Stimulated activated CD4-positive, alpha-beta T cell treated with anti-CD3 and anti-CD28 coated beads, Interleukin-15, amount 100 ng/mL, for 1 hour (primary cell): ENCODE results near the gene NF1.
A peak's percentile ranks its signal among the peaks of the same experiment; 100 is the strongest.
"Not testable (repeated sequence)": the region's sequence is repeated elsewhere in the genome, so short reads cannot be mapped to it uniquely, and the experiment has no call there.

Experiments
- DNase-seq, 2 donors: peaks; one replicate each; pipeline ENCODE4 v3.0.0-alpha.2; 2020; ENCODE audit warnings: low read depth in 1 of 2, low spot score in 1 of 2

The NF1 gene, protein sequence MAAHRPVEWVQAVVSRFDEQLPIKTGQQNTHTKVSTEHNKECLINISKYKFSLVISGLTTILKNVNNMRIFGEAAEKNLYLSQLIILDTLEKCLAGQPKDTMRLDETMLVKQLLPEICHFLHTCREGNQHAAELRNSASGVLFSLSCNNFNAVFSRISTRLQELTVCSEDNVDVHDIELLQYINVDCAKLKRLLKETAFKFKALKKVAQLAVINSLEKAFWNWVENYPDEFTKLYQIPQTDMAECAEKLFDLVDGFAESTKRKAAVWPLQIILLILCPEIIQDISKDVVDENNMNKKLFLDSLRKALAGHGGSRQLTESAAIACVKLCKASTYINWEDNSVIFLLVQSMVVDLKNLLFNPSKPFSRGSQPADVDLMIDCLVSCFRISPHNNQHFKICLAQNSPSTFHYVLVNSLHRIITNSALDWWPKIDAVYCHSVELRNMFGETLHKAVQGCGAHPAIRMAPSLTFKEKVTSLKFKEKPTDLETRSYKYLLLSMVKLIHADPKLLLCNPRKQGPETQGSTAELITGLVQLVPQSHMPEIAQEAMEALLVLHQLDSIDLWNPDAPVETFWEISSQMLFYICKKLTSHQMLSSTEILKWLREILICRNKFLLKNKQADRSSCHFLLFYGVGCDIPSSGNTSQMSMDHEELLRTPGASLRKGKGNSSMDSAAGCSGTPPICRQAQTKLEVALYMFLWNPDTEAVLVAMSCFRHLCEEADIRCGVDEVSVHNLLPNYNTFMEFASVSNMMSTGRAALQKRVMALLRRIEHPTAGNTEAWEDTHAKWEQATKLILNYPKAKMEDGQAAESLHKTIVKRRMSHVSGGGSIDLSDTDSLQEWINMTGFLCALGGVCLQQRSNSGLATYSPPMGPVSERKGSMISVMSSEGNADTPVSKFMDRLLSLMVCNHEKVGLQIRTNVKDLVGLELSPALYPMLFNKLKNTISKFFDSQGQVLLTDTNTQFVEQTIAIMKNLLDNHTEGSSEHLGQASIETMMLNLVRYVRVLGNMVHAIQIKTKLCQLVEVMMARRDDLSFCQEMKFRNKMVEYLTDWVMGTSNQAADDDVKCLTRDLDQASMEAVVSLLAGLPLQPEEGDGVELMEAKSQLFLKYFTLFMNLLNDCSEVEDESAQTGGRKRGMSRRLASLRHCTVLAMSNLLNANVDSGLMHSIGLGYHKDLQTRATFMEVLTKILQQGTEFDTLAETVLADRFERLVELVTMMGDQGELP (N-terminal part only)

DNA sequence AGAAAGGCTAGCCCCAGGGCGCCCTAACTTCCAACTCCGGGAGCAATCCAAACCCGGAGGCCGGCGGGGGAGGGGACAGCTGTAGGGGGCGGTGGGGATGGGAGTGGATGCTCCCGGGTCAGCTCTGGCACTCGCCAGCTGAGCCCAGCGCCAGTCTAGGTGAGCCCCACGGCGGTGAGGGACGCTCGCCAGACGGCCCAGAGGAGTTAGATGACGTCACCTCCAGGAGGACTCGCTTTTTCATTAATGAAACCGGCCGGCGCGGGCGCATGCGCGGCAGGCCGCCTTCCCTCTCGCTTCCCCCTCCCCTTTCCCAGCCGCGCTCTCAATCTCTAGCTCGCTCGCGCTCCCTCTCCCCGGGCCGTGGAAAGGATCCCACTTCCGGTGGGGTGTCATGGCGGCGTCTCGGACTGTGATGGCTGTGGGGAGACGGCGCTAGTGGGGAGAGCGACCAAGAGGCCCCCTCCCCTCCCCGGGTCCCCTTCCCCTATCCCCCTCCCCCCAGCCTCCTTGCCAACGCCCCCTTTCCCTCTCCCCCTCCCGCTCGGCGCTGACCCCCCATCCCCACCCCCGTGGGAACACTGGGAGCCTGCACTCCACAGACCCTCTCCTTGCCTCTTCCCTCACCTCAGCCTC, at the start of gene NF1:
Gene NF1, plus strand, starts transcription at position 378 of the 636 bp plus-strand sequence. CDS start 333 bp downstream, outside the sequence.
- DNase-seq = peak; percentile 74 to 78

DNA sequence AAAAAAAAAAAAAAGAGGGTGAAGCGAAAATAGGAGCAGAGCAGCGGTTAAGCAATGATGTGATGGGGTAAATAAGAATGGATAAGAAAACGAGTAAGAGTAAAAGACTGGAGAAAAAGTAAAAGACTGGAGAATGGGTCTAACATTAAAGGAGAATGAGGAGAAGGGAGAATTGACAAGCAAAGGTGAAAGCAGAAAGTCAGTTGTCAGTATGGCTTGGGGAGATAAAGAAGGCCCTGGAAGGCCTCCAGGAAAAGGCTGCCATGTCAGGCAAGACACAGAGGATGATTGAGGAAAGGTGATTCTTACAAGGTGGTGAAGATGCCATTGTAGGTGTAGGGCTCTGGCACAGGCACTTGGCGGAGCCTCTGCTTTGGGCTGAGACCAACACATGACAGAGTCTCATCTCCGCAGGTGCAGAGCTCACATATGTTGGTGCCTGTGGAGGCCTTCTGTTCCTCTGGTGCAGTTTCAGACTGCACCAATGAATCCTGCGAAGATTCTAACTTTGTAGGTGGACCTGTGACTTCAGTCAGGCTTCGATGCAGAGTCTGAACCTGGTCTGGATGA, 47.8 kb upstream of the NF1 start:
- not testable (repeated sequence) for DNase-seq

DNA sequence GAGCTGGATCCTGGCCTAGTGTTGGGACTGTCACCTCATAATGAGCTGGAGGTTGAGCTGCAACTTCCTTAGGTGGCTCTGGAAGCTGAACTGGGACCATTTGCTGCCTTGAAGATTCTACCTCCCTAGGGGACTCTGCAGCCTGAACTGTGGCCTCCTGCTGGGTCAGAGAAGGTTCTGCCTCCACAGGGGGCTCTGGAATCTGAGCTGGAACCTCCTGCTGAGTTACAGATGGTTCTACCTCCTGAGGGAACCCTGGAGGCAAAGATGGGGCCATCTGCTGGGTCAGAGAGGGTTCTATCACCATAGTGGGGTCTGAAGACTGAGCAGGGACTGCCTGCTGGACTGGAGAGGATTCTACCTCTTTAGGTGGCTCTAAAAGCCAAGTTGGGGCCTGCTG, 46.6 kb upstream of the NF1 start:
- no peak for DNase-seq

DNA sequence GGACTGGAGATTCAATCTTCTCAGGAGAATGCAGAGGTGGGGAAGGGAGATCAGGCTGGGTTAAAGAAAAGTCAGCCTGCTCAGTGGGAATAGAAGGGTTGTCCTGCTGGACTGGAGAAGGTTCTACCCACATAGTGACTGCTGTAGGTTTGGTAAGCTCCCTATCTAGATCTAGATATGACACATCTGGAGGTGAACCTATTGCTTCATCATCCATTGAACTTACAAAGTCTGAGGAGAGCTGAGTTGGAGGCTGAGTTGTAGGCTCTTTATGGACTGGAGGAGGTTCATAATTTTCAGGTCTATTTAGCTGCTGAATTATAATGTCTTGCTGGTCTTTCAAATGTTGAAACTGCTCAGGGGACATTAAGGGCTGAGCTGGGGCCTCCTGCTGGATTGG, 46.0 kb upstream of the NF1 start:
- no peak for DNase-seq

DNA sequence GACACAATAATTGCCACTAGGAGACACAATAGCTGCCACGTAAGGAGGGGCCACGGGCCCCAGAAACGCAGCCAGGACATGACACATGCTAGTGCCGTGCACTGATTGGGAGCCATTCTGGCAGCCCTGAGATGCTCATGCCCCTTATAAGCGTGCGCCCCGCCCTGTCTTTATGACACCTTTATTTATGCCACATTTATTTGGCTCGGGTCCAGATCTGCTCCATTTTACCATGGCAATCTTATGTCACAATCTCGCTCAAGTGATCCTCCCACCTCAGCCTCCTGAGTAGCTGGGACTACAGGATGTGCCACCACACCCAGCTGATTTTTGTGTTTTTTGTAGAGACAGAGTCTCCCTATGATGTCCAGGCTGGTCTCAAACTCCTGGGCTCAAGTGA, 43.8 kb upstream of the NF1 start:
- no peak for DNase-seq

DNA sequence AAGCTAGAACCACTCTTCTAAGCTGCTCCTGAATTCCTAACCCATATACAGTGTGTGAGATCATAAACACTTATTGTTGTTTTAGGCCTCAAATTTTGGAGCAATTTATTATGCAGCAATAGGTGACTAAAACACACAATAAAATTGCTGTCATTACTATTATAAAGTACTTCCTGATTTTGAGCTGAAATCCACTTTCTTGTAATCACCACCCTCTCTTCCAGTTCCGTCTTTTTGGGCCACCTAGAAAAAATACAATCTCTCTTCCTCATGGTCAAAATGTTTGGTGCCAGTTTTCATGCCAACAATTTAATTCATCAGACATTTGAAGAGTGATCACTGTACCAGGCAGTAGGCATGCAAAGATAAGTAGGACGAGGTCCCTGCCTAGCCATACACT, 43.3 kb upstream of the NF1 start:
- no peak for DNase-seq

DNA sequence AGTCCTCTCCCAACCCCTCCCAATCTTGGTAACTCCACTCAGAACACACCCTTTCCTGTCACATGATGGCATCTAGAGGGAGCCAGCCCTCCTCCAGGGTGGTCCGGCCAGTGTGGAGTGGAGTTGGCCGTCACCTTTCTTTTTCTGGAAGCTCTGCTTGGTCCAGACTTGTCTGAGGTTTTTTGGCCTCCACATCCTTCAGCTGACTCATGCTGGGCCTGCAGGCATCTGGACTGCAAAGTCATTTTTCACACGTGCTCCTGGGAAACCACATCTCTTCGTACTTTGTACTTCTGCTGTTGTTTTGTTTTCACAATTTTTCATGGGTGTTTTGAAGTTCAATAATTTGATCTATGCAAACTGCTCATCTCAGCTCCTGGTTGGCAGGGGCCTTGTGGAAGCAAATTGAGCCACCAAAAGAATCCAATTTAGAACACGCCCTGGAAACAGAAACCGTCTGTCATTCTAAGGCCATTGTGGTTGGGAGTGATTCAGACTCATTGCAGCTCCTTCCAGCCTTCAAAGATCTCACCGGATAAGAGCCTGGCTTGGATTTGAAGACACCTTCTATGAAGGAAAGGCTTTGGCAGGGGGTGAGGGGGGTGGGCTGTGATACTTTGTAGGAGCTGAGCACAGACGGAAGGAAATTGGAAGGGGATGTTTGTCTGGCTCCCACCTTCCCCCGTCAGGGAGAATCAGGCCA, 42.4 kb upstream of the NF1 start:
- no peak for DNase-seq

DNA sequence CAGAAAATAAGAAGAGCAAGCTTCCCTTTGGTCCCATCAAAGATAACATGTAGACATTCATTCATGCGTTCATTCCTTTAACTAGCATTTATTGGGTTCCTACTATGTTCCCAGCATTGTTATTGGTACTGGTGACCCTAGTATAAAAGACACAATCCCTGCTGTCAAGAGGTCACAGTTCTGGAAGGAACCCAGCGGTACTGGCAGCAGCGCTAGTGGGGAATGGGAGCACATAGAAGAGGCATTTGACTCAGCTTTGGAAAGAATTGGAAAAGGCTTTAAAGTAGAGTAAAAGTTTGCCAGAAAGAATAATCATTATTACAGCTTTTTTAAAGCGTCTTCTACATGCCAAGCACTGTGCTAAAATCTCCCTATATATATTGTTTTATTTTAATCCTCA, 41.7 kb upstream of the NF1 start:
- DNase-seq = no peak

DNA sequence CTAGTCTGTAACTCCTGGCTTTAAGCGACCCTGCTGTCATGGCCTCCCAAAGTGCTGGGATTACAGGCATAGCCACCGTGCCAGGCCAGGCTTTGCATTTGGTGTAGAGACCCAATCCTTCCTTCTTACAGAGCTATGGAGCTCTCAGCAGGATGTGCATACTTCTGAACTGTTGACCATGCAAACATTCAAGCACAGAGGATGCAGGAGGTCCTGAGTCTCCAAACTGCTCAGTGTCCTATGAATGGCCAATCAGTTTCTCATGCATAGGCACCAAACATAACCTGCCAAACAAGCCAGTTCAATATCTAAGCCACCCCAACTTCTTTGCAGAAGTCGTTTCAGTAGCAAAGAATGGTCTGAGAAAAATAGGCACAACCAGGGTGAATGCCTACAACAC, 40.0 kb upstream of the NF1 start:
- DNase-seq = no peak

DNA sequence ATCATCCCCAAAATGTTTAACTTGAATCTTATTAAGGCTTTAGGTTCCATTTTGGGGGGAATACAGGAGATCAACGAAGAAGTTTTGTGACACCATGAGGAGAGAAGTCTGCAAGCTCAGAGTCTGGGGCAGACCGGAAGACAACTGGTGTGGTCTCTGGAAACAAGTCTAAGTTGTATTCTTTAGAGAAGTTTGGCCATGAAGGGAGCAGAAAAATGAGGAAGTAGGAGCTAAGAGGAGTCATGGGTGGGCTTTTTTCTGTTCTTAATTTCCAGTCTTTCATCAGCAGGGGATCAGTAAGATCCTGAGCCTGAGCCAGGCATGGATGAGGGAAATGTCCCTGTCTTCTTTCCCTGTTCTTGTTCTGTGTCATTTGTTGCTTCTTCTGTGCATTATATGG, 35.8 kb upstream of the NF1 start:
- no peak for DNase-seq

DNA sequence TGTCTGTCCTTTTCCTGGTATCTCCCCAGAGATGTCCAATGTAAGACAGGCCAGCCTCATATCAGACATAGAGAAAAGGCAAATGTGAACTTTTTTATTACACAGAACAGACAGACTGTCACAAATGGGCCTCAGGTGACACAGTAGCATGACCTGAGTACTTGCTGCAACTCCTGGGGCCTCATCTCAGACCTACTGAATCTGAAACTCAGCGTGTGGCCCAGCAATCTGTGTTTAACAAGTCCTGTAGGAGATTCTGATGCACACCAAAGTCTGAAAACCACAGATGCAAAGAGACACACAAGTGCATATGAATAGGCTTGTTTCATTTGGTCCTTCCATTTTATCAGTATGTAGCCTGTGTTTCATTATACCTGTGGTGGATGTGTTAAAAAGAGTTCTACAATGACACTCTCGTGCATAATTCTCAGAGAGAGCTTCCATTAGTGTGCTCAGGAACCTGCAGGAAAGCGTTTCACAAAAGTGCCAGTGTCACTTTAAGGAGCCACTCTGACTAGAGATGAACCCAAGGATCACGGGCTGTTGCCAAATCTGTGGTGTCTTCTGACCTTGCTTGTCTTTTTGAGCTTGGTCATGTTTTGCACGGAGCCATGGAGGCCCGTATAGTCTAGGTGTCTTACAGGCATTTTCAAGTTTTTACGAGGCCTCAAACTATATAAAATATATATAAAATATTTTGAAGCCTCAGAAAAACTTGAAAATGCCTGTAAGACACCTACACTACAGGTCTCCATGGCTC, 33.8 kb upstream of the NF1 start:
- DNase-seq = no peak

DNA sequence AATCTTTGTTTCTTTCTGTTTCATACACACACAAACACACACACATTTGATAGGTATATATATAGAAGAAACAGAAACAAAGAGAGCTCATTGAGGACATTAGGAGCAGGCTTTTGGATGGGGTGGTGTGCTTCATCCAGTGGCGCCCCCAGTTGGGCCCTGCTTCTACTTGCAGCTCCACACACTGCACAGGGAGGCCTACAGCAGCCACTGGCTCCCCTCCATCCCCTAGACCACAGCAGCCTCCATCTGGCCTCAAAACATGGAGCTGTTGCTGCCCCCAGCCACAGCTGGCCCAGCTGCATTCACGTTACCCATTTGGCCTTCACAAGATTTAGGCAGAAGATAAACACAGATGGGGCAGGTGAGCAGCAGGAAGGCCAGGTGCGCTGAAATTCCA, 33.1 kb upstream of the NF1 start:
- DNase-seq = no peak

DNA sequence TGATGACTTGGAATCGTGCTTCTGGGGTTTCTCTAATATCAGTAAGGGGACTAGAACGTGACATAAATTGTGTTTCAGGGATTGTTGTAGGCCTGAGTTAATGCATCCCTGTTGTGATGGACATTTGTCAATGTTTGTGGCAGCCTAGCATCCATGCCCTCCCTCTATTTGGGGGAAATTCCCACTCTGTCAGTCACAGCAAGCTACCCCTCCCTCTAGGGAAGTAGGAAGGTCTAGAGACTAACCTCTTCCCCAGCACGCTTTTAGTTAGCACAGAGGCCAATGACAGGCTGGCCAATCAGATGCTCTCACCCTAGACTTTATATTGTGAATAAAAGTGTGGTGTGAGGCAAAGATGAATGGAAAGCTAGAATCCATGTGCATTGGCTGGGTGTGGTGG, 32.4 kb upstream of the NF1 start:
- no peak for DNase-seq

DNA sequence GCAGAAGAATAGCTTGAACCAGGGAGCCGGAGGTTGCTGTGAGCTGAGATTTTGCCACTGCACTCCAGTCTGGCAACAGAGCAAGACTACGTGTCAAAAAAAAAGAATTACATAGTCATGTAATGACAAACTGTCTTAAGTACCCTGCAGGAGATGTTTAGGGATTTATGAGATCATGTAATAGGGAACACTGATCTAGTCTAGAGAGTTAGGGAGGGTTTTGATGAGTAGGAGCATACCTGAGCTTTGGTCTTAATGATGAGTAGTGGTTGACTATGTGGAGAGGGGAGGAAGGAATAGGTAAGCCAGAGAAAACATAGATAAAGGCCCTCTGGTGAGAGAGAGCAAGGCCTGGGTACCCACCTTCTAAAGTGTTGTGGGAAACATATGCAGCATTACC, 30.1 kb upstream of the NF1 start:
- no peak for DNase-seq

DNA sequence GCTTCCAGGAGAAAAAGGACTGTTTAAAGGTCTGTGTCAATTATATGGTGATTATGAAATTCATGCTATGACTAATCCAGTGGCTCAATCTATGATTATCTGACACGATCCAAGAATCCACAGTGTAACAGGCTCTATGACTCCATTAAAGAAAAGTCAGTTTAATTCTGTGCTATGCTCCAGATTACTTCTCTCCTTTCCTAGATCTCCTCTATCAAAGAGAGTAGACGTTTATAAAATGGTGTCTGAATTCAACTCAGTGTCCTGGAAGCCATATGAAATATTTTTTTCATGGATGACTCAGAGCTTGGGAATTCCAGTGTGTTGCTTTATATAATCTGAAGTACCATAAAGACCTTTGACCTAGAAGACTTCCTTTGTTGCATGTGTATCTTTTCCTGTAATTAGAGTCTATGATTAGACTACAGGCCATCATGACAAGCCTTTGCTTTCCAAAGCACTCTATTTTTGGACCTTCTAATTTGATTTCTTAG, 27.0 kb upstream of the NF1 start:
- DNase-seq = no peak

DNA sequence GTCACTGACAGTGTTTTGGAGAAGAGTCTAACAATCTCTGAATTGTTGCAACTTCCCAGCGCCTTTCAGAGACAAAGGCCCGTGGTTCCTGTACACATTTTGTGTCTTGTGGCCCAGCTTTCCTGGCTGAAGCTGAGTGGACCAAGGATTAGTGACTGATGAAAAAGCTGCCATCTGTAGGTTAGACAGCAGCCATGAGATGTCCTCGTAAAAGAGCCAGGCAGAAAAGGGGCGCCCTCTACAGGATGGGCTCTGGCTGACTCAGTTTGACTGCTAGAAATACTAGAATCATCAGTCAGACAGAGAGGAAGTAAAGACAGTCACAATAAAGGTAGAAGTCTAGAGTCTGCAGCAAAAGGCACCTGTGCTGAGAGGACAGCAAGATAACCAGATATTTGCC, 26.5 kb upstream of the NF1 start:
- peak in 1 of 2 donors; percentile 18 for DNase-seq

DNA sequence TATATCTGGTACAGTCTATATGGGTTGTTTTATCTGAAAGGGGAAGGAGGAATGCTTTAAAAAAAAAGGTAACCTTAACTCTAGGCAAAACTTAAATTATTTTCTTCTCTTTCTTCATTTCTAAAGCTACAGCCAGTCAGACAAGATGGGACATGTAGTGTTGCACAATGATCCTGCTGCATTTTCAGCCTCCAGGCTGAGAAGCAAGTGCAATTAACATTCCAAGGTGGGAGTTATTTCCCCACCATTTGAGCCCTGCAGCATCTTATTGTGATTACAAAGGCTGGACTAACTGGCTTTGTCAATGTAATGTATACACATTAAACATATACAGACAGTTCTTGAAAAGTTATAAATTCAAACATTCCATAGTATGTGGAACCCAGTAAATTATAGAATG, 22.6 kb upstream of the NF1 start:
- no peak for DNase-seq

DNA sequence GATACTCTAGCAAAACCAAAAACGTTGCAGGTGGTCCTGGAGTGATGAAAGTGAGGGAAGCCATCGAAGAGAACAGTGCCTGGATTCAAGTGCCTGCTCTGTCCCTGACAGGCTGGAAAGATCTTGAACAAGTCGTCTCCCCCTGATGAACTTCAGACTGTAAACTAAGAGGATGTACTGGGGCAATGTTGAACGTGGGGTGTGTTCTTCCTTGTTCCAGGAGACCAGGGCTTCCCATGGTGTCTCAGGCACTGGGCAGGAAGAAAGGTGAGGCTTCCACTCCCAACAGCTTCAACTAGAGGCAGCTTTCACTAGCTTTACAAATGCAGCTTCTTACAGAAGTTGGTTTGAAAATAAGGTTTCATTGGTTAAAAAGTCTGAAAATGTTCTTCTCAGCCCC, 21.4 kb upstream of the NF1 start:
- DNase-seq = no peak
